Central memory CD8-positive, alpha-beta T cell (primary cell): Measurements from ENCODE around the gene PLCXD1.
"Not testable (repeated sequence)": the region's sequence is repeated elsewhere in the genome, so short reads cannot be mapped to it uniquely, and the experiment has no call there.

ENCODE experiments used
- ATAC-seq: fragments of 150-1000 bp; cut with Tn5 transposase; replicated peaks from 2 replicates; pipeline ENCODE4 v1.10.0; 2022; ENCODE audit warnings: mild to moderate bottlenecking, moderate FRiP score, moderate number of reproducible peaks; ENCODE audit not compliant: poor library complexity, severe bottlenecking; ENCODE audit errors: extremely low read depth
- DNase-seq, 2 donors: peaks; one replicate each; pipeline ENCODE4 v3.0.0; 2021; ENCODE audit warnings: low spot score in 2 of 2
- H3K27ac Mint-ChIP-seq: one replicate; pipeline ENCODE4 v1.8.0; 2022; ENCODE audit warnings: low read depth, mild to moderate bottlenecking, moderate library complexity, mixed read lengths
- H3K27me3 Mint-ChIP-seq: one replicate; pipeline ENCODE4 v1.8.0; 2022; ENCODE audit warnings: mixed read lengths
- H3K36me3 Mint-ChIP-seq: one replicate; pipeline ENCODE4 v1.8.0; 2022; ENCODE audit warnings: mild to moderate bottlenecking, moderate library complexity, mixed read lengths; ENCODE audit not compliant: insufficient read depth
- H3K4me1 Mint-ChIP-seq: one replicate; pipeline ENCODE4 v1.8.0; 2022; ENCODE audit warnings: mixed read lengths
- H3K4me3 Mint-ChIP-seq: one replicate; pipeline ENCODE4 v1.8.0; 2022; ENCODE audit warnings: mild to moderate bottlenecking, moderate library complexity, mixed read lengths
- H3K9me3 Mint-ChIP-seq: one replicate; pipeline ENCODE4 v1.8.0; 2022; ENCODE audit warnings: mixed read lengths

PLCXD1 gene, protein sequence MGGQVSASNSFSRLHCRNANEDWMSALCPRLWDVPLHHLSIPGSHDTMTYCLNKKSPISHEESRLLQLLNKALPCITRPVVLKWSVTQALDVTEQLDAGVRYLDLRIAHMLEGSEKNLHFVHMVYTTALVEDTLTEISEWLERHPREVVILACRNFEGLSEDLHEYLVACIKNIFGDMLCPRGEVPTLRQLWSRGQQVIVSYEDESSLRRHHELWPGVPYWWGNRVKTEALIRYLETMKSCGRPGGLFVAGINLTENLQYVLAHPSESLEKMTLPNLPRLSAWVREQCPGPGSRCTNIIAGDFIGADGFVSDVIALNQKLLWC

DNA sequence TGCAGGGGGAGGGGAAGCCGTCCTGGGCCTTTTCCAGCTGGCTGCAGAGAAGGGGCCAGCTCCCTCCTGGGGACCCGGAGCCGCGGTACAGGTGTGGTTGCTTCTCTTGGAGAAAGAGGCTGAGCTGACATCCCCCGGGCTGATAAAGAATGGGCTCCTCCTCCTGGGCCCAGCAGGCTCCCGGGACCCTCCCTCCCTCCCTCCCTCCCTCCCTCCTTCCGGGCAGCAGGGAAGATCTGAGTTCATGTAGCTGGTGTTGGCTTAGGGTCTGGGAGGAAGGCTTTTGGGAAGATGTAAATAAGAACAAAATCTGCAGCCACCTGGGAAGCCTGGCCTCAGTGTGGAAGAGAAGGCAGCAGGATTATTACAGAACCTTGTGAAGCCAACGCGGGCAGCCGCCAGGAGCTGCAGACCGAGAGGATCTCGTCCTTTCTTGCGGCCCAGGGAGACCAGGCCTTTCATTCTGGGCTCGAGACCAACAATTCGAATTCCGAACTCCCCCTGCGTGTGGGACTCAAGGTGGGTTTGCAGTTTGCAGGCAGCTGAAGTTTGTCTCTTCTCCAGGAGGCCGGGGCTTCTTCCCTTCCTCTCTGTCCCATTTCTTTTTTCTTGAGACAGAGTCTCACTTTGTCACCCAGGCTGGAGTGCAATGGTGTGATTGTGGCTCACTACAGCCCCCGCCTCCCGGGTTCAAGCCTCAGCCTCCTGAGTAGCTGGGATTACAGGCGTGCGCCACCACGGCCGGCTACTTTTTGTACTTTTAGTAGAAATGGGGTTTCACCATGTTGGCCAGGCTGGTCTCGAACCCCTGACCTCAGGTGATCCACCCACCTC is at the start of gene PLCXD1:
Gene PLCXD1 (plus strand): TSS at position 216 of the 834 bp plus-strand sequence. CDS start 2,807 bp downstream, outside the sequence.
- no peak for ATAC-seq
- Mint-ChIP-seq H3K4me1 (peaks cover 24% of the 10 kb centered on the region), H3K36me3 (peaks cover 8% of the 10 kb centered on the region), H3K4me3 (peak within 1 kb of the TSS; percentile 85), H3K9me3 (no peaks in the 10 kb centered on the region), H3K27ac (peak within 1 kb of the TSS; percentile 83), H3K27me3 (no peaks in the 10 kb centered on the region)
- no peak for DNase-seq

DNA sequence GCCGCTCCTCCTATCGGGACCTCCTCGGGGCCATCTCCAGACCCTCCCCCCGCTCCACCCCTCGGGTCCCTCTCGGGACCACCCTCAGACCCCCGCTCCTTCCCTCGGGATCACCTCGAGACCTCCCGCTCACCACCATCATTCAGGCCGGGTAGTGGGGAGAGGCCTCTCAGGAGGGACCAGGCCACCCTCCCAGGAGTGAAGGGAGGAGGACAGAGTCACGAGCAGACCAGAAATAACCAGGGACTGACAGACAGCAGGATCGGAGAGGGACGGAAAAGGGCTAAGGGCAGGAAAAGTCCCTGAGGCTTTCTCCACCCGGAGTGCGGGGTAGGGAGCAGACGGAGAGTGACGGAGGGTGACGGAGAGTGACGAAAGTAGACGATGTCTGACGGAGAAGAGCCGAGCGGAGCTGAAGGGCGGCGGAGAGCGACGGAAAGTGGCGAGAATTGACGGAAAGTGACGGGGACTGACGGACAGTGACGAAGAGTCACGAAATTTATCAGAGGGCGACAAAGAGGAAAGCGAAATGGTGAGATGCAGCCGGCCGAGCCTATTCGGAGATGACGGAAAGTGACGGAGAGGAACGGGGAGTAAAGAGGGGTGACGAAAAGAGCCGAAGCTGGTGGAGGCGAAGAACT is 49.4 kb upstream of the PLCXD1 start:
- peak; percentile 90 for ATAC-seq
- not testable (repeated sequence) for H3K36me3 Mint-ChIP-seq, H3K4me3 Mint-ChIP-seq, H3K9me3 Mint-ChIP-seq, H3K27ac Mint-ChIP-seq, H3K4me1 Mint-ChIP-seq, H3K27me3 Mint-ChIP-seq, DNase-seq

DNA sequence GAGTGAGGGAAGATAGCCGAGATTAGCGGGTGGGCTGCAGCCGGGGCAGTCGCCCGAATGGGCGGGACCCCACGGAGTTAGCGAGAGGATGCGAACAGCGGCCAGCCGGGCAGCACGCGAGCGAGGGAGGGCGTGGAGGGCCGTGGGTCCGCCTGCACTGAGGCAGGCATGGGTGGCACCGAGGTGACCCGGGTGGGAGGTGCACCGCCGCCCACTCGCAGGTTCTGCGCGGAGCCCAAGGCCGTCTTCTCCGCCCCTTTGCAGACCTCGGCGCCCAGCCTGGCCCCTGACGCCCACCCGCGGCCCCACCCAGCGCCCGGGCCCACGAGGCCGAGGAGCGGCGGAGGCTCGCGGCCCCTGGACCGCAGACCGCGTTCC is 48.9 kb upstream of the PLCXD1 start:
- not testable (repeated sequence) for H3K27ac Mint-ChIP-seq, DNase-seq, H3K4me1 Mint-ChIP-seq, H3K4me3 Mint-ChIP-seq, H3K9me3 Mint-ChIP-seq, H3K36me3 Mint-ChIP-seq, H3K27me3 Mint-ChIP-seq
- peak; percentile 47 for ATAC-seq

DNA sequence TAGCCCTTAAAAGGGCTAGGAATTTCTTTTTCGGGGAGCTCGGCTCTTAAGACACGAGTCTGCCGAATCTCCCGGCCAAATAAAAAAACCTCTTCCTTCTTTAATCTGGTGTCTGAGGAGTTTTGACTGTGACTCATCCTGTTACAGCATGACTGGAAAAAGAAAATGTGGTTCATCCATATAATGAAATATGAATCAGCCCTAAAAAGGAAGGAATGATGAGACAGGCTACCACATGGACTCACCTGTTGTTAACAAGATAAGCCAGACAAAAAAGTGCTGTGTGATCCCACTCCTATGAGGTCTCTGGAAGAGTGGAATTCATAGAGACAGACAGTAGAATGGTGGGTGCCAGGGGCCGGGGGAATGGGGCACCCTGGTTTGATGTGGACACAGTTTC is 45.0 kb upstream of the PLCXD1 start:
- H3K27ac Mint-ChIP-seq, H3K4me3 Mint-ChIP-seq, ATAC-seq: not testable (repeated sequence)

DNA sequence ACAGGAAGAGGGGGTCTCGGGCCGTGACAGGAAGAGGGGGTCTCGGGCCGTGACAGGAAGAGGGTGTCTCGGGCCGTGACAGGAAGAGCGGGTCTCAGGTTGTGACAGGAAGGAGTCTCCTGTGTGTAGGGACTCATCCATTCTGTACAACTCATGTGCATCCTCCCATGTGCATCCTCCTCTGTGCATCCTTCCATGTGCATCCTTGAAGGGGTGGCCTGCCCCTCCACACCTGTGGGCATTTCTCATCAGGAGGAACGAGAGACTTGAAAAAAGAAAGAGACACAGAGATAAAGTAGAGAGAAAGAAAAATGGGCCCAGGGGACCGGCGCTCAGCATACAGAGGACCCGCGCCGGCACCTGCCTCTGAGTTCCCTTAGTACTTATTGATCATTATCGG is 30.2 kb upstream of the PLCXD1 start:
- H3K4me1 Mint-ChIP-seq: peaks cover 18% of the 10 kb centered on the region
- no peaks in the 10 kb centered on the region for H3K27me3 Mint-ChIP-seq
- peaks cover 10% of the 10 kb centered on the region for H3K9me3 Mint-ChIP-seq
- DNase-seq (no peak), ATAC-seq (peak; percentile 70)
- H3K27ac Mint-ChIP-seq: peak overlapping the region; percentile 75
- no peaks in the 10 kb centered on the region for H3K36me3 Mint-ChIP-seq
- H3K4me3 Mint-ChIP-seq: peak overlapping the region; percentile 68

More for the DNA sequence above, 45.0 kb upstream of the PLCXD1 start:
- H3K9me3 Mint-ChIP-seq, H3K36me3 Mint-ChIP-seq, H3K4me1 Mint-ChIP-seq, H3K27me3 Mint-ChIP-seq, DNase-seq: not testable (repeated sequence)

DNA sequence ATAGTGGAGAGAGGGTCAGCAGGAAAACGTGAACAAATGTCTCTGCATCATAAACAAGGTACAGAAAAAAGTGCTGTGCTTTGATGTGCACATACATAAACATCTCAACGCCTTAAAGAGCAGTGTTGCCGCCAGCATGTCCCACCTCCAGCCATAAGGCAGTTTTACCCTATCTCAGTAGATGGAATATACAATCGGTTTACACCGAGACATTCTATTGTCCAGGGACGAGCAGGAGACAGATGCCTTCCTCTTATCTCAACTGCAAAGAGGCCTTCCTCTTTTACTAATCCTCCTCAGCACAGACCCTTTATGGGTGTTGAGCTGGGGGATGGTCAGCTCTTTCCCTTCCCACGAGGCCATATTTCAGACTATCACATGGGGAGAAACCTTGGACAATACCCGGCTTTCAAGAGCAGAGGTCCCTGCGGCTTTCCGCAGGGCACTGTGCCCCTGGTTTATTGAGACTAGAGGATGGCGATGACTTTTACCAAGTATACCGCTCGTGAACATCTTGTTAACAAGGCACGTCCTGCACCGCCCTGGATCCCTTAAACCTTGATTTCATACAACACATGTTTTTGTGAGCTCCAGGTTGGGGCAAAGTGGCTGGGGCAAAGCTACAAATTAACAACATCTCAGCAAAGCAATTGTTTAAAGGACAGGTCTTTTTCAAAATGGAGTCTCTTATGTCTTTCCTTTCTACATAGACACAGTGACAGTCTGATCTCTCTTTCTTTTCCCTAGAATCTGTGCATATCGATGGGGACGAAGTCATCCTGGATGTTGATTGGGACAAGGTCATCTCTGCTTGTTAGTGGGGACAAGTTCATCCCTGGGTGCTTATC is 29.6 kb upstream of the PLCXD1 start:
- Mint-ChIP-seq H3K4me3 (peak overlapping the region; percentile 68), H3K27ac (peak overlapping the region; percentile 75), H3K4me1 (peaks cover 18% of the 10 kb centered on the region)
- not testable (repeated sequence) for H3K36me3 Mint-ChIP-seq, DNase-seq, H3K27me3 Mint-ChIP-seq, H3K9me3 Mint-ChIP-seq
- peak; percentile 48 for ATAC-seq

DNA sequence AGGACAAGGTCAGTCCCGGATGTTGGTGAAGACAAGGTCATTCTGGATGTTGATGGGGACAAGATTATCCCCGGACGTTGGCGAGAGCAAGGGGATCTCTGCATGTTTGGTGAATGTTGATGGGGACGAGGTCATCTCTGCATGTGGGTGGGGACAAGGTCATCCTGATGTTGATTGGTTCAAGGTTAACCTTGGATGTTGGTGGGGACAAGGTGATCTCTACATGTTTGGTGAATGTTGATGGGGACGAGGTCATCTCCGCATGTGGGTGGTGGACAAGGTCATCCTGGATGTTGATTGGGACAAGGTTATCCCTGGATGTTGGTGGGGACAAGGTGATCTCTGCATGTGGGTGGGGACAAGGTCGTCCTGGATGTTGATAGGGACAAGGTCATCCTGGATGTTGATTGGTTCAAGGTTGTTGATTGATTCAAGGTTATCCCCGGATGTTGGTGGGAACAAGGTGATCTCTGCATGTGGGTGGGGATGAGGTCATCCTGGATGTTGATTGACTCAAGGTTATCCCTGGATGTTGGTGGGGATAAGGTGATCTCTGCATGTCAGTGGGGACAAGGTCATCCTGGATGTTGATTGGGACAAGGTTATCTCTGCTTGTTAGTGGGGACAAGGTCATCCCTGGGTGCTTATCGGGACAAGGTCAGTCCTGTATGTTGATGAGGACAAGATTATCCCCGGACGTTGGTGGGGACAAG is 28.8 kb upstream of the PLCXD1 start:
- no peaks in the 10 kb centered on the region for H3K36me3 Mint-ChIP-seq
- H3K9me3 Mint-ChIP-seq: peaks cover 10% of the 10 kb centered on the region
- ATAC-seq: no peak
- H3K4me3 Mint-ChIP-seq: no peak overlapping the region
- no peak for DNase-seq
- H3K27me3 Mint-ChIP-seq: no peaks in the 10 kb centered on the region
- H3K4me1 Mint-ChIP-seq: peaks cover 18% of the 10 kb centered on the region
- peak overlapping the region; percentile 12 for H3K27ac Mint-ChIP-seq

DNA sequence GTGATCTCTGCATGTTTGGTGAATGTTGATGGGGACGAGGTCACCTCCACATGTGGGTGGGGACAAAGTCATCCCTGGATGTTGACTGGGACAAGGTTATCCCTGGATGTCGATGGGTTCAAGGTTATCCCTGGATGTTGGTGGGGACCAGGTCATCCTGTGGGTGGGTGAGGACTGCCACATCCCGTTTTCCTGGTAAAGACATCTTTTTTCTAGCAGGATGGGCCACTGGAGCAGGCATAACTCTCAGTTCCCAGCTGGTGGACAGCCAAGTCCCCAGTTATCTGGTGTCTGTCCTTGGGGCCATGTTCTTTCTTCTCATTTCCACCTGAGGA is 28.3 kb upstream of the PLCXD1 start:
- DNase-seq: no peak
- H3K36me3 Mint-ChIP-seq: no peaks in the 10 kb centered on the region
- no peak for ATAC-seq
- H3K4me3 Mint-ChIP-seq: no peak overlapping the region
- H3K27me3 Mint-ChIP-seq: no peaks in the 10 kb centered on the region
- peaks cover 18% of the 10 kb centered on the region for H3K4me1 Mint-ChIP-seq
- peak overlapping the region; percentile 12 for H3K27ac Mint-ChIP-seq
- H3K9me3 Mint-ChIP-seq: peaks cover 10% of the 10 kb centered on the region

DNA sequence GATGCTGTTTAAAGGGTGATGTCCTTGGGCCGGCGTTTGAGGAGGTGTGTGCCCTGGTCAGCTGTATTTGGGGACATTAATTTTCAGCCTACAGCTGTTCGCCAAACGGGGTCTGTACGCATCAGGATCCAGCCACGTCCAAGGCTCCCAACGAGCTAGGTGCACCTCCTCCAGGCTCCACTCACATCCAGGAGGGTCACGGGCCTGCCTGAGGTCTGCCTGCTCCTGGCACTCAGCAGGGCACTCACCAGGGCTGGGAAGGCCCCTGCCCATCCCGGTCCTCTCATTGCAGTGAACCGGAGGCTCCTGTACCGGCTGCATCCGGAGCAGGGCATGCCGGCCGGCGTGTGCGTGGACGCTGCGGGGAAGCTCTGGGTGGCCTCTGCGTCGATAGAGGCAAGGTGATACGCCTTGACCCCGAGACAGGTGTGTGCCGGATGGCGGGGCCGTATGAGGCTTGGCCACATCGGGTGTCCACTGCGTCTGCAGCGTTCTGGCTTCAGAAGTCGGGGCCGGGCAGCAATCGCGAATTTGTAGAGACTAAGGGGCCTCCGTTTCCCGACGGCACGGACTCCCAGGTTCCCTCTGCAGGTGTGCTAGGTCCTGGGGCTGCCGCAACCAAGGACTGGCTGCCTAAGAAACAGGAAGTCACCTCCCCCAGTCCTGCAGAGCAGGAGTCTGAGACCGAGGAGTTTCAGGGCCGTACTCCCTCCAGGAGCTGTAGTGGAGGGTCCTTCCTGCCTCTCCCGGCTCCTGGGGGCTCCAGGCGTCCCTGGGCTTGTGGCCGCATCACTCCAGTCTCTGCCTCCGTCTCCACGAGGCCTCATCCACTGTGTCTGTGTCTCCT is 27.5 kb upstream of the PLCXD1 start:
- Mint-ChIP-seq H3K4me1 (peaks cover 18% of the 10 kb centered on the region), H3K27ac (no peak overlapping the region), H3K36me3 (no peaks in the 10 kb centered on the region), H3K9me3 (peaks cover 10% of the 10 kb centered on the region), H3K4me3 (no peak overlapping the region), H3K27me3 (no peaks in the 10 kb centered on the region)
- DNase-seq: no peak
- no peak for ATAC-seq

DNA sequence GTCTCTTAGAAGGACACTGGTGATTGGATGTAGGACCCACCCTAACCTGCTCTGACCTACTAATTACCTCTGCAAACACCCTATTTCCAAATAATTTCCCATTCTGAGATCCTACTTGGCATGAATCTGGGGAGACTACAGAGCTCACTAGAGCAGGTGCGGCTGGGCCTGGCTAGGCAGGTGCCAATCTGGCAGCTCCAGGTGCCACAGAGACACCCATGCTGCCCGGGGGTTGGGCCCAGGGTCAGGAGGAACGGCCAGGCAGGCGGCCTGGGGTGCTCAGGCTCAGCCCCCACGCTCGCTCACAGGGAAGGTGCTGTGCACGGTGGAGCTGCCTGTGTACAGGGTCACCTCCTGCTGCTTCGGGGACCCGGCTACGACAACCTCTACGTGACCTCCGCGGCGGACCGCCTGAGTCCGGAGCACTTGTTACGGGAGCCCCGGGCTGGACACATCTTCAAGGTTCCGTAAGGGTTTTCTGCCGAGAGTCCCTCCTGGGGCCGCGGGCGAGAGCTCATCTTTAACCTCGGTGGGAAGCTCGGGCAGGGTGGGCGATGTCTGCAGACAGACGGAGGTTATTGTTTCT is 26.5 kb upstream of the PLCXD1 start:
- H3K4me3 Mint-ChIP-seq: no peak overlapping the region
- H3K36me3 Mint-ChIP-seq: no peaks in the 10 kb centered on the region
- no peak for ATAC-seq
- no peak overlapping the region for H3K27ac Mint-ChIP-seq
- DNase-seq: no peak
- H3K9me3 Mint-ChIP-seq: peaks cover 10% of the 10 kb centered on the region
- no peaks in the 10 kb centered on the region for H3K27me3 Mint-ChIP-seq
- peaks cover 18% of the 10 kb centered on the region for H3K4me1 Mint-ChIP-seq

DNA sequence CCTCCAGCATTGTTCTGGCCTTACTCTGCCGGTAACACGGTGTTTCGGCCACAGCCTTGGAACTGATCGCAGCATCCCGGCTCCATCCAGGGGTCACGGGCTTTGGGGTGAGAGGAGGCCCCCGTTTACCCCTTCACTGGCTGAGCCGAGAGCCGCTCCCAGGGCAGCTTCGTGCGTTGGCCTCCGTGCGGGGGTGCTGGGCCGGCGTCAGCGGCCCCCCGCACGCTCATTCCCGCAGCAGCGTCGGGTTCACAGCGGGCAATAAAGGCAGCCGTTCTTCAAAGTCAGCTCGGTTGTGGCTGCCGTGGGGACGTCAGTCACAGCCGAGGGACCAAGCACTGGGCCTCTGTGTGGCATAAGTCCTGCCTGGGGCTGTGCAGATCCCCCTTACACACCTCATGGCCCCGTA is 25.3 kb upstream of the PLCXD1 start:
- no peaks in the 10 kb centered on the region for H3K27me3 Mint-ChIP-seq
- ATAC-seq (no peak), DNase-seq (no peak)
- H3K9me3 Mint-ChIP-seq: peaks cover 10% of the 10 kb centered on the region
- H3K4me1 Mint-ChIP-seq: peaks cover 15% of the 10 kb centered on the region
- peaks cover 1% of the 10 kb centered on the region for H3K36me3 Mint-ChIP-seq
- H3K4me3 Mint-ChIP-seq: no peak overlapping the region
- no peak overlapping the region for H3K27ac Mint-ChIP-seq
